ENCODE data around the gene TMEM181.
"Not testable (repeated sequence)": the region's sequence is repeated elsewhere in the genome, so short reads cannot be mapped to it uniquely, and the experiment has no call there.

TMEM181 gene

DNA sequence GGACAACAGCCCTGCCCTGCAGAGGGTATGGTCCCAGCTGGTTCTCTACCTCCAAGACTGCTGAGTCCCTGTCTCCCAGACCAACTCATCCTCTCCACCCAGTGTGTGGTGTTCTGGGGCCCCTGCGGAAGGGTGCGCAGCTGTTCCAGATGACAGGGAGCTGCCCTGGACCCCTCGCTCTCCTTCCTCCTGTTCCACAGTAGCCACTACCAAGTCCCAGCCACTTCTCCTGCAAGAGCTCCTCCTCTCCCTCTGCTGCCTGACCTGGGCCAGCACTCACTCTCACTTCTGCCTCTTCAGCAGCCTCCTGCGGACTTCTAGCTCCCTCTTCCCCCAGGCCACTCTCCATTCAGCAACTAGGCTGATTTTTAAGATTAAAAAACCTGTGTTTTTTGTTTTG is 40.1 kb upstream of the TMEM181 start:
- ATAC-seq (ENCODE audit: low read depth) (no peak), DNase-seq (ENCODE audit: low spot score) (no peak)
- no peak for TF ChIP-seq CTCF (IDR thresholded peaks at IDR 0.05; ENCODE audit: poor library complexity, severe bottlenecking)
- Histone ChIP-seq H3K36me3 (ENCODE audit: low read depth) (no peaks in the 10 kb centered on the region), H3K27ac (ENCODE audit: poor library complexity, severe bottlenecking) (no peak overlapping the region), H3K4me1 (ENCODE audit: insufficient read depth, poor library complexity, severe bottlenecking) (peaks cover 11% of the 10 kb centered on the region), H3K27me3 (ENCODE audit: insufficient read depth, poor library complexity, severe bottlenecking) (no peaks in the 10 kb centered on the region), H3K4me3 (ENCODE audit: severe bottlenecking) (no peak overlapping the region), H3K9me3 (ENCODE audit: severe bottlenecking) (no peaks in the 10 kb centered on the region)

GRCh38 chr6:158520975-158521374 is 38.9 kb upstream of the TMEM181 start:
- not testable (repeated sequence) for H3K4me3 ChIP-seq (ENCODE audit: severe bottlenecking); H3K27ac ChIP-seq (ENCODE audit: poor library complexity, severe bottlenecking); H3K36me3 ChIP-seq (ENCODE audit: low read depth); ATAC-seq (ENCODE audit: low read depth); H3K9me3 ChIP-seq (ENCODE audit: severe bottlenecking); DNase-seq (ENCODE audit: low spot score); H3K27me3 ChIP-seq (ENCODE audit: insufficient read depth, poor library complexity, severe bottlenecking)
- peaks cover 11% of the 10 kb centered on the region for H3K4me1 ChIP-seq (ENCODE audit: insufficient read depth, poor library complexity, severe bottlenecking)

DNA sequence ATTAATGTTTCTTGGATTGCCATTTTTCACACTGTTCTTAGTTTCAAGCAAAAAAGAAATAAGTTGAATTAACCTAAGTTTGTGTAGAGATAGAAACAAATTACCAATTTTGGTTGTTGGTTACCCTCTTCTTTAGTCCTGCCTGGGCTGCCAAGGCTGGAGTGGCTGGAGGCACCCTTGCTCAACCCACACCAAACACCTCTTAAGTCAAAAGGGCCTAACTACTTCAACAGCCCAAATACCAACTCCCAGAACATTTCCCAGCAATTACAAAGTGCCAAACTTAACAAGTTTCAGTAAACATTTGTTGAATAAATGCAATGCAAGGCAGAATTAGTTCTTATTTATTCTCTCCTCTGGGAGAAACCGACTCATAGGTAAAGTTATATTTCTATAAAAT is 38.1 kb upstream of the TMEM181 start:
- Histone ChIP-seq H3K27ac (ENCODE audit: poor library complexity, severe bottlenecking) (no peak overlapping the region), H3K27me3 (ENCODE audit: insufficient read depth, poor library complexity, severe bottlenecking) (no peaks in the 10 kb centered on the region), H3K36me3 (ENCODE audit: low read depth) (no peaks in the 10 kb centered on the region), H3K4me3 (ENCODE audit: severe bottlenecking) (no peak overlapping the region), H3K4me1 (ENCODE audit: insufficient read depth, poor library complexity, severe bottlenecking) (peaks cover 11% of the 10 kb centered on the region), H3K9me3 (ENCODE audit: severe bottlenecking) (no peaks in the 10 kb centered on the region)
- no peak for TF ChIP-seq CTCF (IDR thresholded peaks at IDR 0.05; ENCODE audit: poor library complexity, severe bottlenecking)
- DNase-seq (ENCODE audit: low spot score) (no peak), ATAC-seq (ENCODE audit: low read depth) (no peak)

GRCh38 chr6:158522616-158523015 is 37.3 kb upstream of the TMEM181 start:
- no peak for ATAC-seq (ENCODE audit: low read depth)
- H3K4me1 ChIP-seq (ENCODE audit: insufficient read depth, poor library complexity, severe bottlenecking), result peaks cover 11% of the 10 kb centered on the region

DNA sequence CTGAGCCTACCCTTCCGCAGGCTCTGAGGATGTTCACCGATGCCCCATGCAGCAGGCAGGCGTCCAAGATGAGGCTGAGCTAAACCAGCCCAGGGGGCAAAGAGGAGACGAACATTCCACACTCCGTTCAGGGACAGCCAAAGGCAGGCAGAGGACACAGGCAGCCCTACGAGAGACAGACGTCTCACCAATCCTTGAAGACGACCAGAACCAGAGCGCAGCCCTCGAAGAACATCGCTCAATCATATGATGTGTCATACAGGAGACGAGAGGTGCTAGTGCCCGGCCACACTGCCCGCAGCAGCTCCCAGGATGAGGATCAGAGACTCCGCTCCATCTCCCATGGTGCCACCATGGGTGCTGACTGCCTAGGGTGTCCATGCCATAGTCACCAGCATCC is 35.6 kb upstream of the TMEM181 start:
- no peaks in the 10 kb centered on the region for H3K27me3 ChIP-seq (ENCODE audit: insufficient read depth, poor library complexity, severe bottlenecking)
- no peaks in the 10 kb centered on the region for H3K9me3 ChIP-seq (ENCODE audit: severe bottlenecking)
- H3K27ac ChIP-seq (ENCODE audit: poor library complexity, severe bottlenecking), result no peak overlapping the region
- ATAC-seq (ENCODE audit: low read depth) (no peak), DNase-seq (ENCODE audit: low spot score) (no peak)
- H3K36me3 ChIP-seq (ENCODE audit: low read depth), result no peaks in the 10 kb centered on the region
- H3K4me1 ChIP-seq (ENCODE audit: insufficient read depth, poor library complexity, severe bottlenecking), result no peaks in the 10 kb centered on the region
- no peak overlapping the region for H3K4me3 ChIP-seq (ENCODE audit: severe bottlenecking)
- TF ChIP-seq CTCF (IDR thresholded peaks at IDR 0.05; ENCODE audit: poor library complexity, severe bottlenecking), result no peak

More at GRCh38 chr6:158522616-158523015, 37.3 kb upstream of the TMEM181 start:
- Histone ChIP-seq H3K27me3 (ENCODE audit: insufficient read depth, poor library complexity, severe bottlenecking) (no peaks in the 10 kb centered on the region), H3K36me3 (ENCODE audit: low read depth) (no peaks in the 10 kb centered on the region), H3K4me3 (ENCODE audit: severe bottlenecking) (no peak overlapping the region), H3K27ac (ENCODE audit: poor library complexity, severe bottlenecking) (no peak overlapping the region), H3K9me3 (ENCODE audit: severe bottlenecking) (no peaks in the 10 kb centered on the region)
- no peak for TF ChIP-seq CTCF (IDR thresholded peaks at IDR 0.05; ENCODE audit: poor library complexity, severe bottlenecking)
- DNase-seq (ENCODE audit: low spot score), result no peak

DNA sequence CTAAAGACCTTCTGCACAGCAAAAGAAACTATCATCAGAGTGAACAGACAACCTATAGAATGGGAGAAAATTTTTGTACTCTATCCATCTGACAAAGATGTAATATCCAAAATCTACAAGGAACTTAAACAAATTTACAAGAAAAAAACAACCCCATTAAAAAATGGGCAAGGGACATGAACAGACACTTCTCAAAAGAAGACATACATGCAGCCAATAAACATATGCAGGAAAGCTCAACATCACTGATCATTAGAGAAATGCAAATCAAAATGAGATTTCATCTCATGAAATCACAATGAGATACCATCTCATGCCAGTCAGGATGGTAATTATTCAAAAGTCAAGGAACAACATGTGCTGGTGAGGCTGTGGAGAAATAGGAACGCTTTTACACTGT is 32.0 kb upstream of the TMEM181 start:
- not testable (repeated sequence) for H3K27me3 ChIP-seq (ENCODE audit: insufficient read depth, poor library complexity, severe bottlenecking); H3K36me3 ChIP-seq (ENCODE audit: low read depth); H3K4me3 ChIP-seq (ENCODE audit: severe bottlenecking); H3K9me3 ChIP-seq (ENCODE audit: severe bottlenecking); ATAC-seq (ENCODE audit: low read depth); H3K27ac ChIP-seq (ENCODE audit: poor library complexity, severe bottlenecking); DNase-seq (ENCODE audit: low spot score); H3K4me1 ChIP-seq (ENCODE audit: insufficient read depth, poor library complexity, severe bottlenecking)
